Caco-2 (cell line): ENCODE measurements around the gene OR2A5. TPM values are rescaled to one million over a fixed set of nuclear protein-coding genes. Genes with fewer than 3 reads are reported as not detected.
"Not testable (repeated sequence)": the region's sequence is repeated elsewhere in the genome, so short reads cannot be mapped to it uniquely, and the experiment has no call there.

ENCODE experiments used
- BruUV-seq: library from RNA; stranded (reverse); fragments of 400-500 nt; replicated peaks from 2 replicates; lab custom pipeline; 2021; lab: Mats Ljungman, UMichigan
- CTCF ChIA-PET: fragments of 300-600 bp; sonication (Branson Sonifier 250); formaldehyde crosslinking; loops from one replicate; lab custom pipeline; 2022; ENCODE audit warnings: antibody characterized with exemption; lab: Charles Lee
- POLR2A ChIA-PET: fragments of 300-600 bp; sonication (Branson Sonifier 250); formaldehyde crosslinking; loops from one replicate; lab custom pipeline; 2022; ENCODE audit warnings: antibody characterized with exemption; lab: Charles Lee
- DNase-seq, 2 experiments: peaks; one replicate each; pipeline versions ENCODE4 v3.0.0 to v3.0.0-alpha.2; 2020 to 2022
- H3K27me3 ChIP-seq: replicated peaks from 2 replicates; pipeline ENCODE4 v1.6.0; 2011; ENCODE audit warnings: low read length; ENCODE audit not compliant: control insufficient read depth, insufficient read depth
- H3K36me3 ChIP-seq: 2 replicates; pipeline ENCODE4 v1.5.1; 2011; ENCODE audit warnings: low read length; ENCODE audit not compliant: control insufficient read depth, insufficient read depth
- H3K4me1 ChIP-seq: fragments of 250-450 bp; sonication (Bioruptor Pico); 2 replicates; pipeline ENCODE4 v1.5.1; 2020; ENCODE audit warnings: mild to moderate bottlenecking
- H3K4me3 ChIP-seq: 2 replicates; pipeline ENCODE4 v1.5.1; 2011; ENCODE audit warnings: low read depth, mild to moderate bottlenecking, control low read depth, low read length
- H3K9me3 ChIP-seq: fragments of 250-450 bp; sonication (Bioruptor Pico); 2 replicates; pipeline ENCODE4 v1.5.1; 2020; ENCODE audit warnings: mild to moderate bottlenecking, moderate library complexity
- H3K27ac Mint-ChIP-seq: one replicate; pipeline ENCODE4 v1.8.0; 2022; ENCODE audit warnings: mixed read lengths; ENCODE audit not compliant: unreplicated experiment
- H3K27me3 Mint-ChIP-seq: one replicate; pipeline ENCODE4 v1.8.0; 2022; ENCODE audit warnings: mixed read lengths; ENCODE audit not compliant: insufficient read depth, unreplicated experiment
- H3K36me3 Mint-ChIP-seq: one replicate; pipeline ENCODE4 v1.8.0; 2022; ENCODE audit warnings: mild to moderate bottlenecking, mixed read lengths; ENCODE audit not compliant: insufficient read depth, unreplicated experiment
- H3K4me1 Mint-ChIP-seq: one replicate; pipeline ENCODE4 v1.8.0; 2022; ENCODE audit warnings: low read depth, mixed read lengths; ENCODE audit not compliant: unreplicated experiment
- H3K4me3 Mint-ChIP-seq: one replicate; pipeline ENCODE4 v1.8.0; 2022; ENCODE audit warnings: mild to moderate bottlenecking, moderate library complexity, mixed read lengths; ENCODE audit not compliant: unreplicated experiment
- H3K9me3 Mint-ChIP-seq: one replicate; pipeline ENCODE4 v1.8.0; 2022; ENCODE audit warnings: mixed read lengths; ENCODE audit not compliant: unreplicated experiment
- intact Hi-C: fragments of 100-400 bp; cut with micrococcal nuclease; formaldehyde crosslinking; loops from one replicate; pipeline ENCODE4 v1.10.0; 2022; ENCODE audit not compliant: unreplicated experiment
- total RNA-seq: library from RNA; stranded (reverse); gene quantifications from 2 replicates; pipeline ENCODE4 v1.2.3, GENCODE V29; 2022
- TF ChIP-seq, protein P1 (sequence below), 2 experiments: fragments of 200-600 bp in 1 of 2; IDR thresholded peaks; 1 replicate in 1 of 2; 2 replicates in 1 of 2; pipeline versions ENCODE4 v1.5.1 to v1.8.0; 2011 to 2022; ENCODE audit warnings: antibody characterized with exemption in 1 of 2, control low read depth in 1 of 2, inconsistent platforms in 1 of 2, low read depth in 1 of 2, low read length in 1 of 2, mild to moderate bottlenecking in 1 of 2, moderate library complexity in 1 of 2; ENCODE audit not compliant: insufficient read depth in 1 of 2, severe bottlenecking in 1 of 2, unreplicated experiment in 1 of 2

Gene OR2A5
- total RNA-seq, 1 experiment from 2014 or later: not detected

DNA sequence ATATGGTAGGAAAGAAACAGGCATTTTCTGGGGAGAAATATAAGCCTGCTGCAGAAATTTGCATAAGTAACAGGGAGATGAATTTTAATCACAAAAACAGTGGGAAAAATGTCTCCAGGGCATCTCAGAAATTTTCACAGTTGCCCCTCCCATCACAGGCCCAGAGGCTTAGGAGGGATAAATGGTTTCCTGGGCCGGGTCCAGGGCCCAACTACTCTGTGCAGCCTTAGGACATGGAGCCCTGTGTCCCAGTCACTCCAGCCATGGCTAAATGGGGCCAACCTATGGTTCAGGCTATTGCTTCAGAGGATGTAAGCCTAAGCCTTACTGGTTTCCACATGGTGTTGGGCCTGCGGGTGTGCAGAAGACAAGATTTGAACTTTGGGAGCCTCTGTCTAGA is 39.4 kb upstream of the OR2A5 start:
- POLR2A ChIA-PET: no interaction called here
- BruUV-seq: no TSS peak
- Histone ChIP-seq H3K9me3 (peaks cover 30% of the 10 kb centered on the region), H3K36me3 (no peaks in the 10 kb centered on the region), H3K4me3 (no peak overlapping the region), H3K27me3 (no peaks in the 10 kb centered on the region), H3K4me1 (no peaks in the 10 kb centered on the region)
- Mint-ChIP-seq H3K4me1 (peaks cover 17% of the 10 kb centered on the region), H3K4me3 (no peak overlapping the region), H3K27ac (no peak overlapping the region), H3K9me3 (peaks cover 64% of the 10 kb centered on the region), H3K36me3 (peaks cover 5% of the 10 kb centered on the region), H3K27me3 (no peaks in the 10 kb centered on the region)
- TF ChIP-seq, protein P1, sequence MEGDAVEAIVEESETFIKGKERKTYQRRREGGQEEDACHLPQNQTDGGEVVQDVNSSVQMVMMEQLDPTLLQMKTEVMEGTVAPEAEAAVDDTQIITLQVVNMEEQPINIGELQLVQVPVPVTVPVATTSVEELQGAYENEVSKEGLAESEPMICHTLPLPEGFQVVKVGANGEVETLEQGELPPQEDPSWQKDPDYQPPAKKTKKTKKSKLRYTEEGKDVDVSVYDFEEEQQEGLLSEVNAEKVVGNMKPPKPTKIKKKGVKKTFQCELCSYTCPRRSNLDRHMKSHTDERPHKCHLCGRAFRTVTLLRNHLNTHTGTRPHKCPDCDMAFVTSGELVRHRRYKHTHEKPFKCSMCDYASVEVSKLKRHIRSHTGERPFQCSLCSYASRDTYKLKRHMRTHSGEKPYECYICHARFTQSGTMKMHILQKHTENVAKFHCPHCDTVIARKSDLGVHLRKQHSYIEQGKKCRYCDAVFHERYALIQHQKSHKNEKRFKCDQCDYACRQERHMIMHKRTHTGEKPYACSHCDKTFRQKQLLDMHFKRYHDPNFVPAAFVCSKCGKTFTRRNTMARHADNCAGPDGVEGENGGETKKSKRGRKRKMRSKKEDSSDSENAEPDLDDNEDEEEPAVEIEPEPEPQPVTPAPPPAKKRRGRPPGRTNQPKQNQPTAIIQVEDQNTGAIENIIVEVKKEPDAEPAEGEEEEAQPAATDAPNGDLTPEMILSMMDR (IDR thresholded peaks at IDR 0.05; ENCODE audit: insufficient read depth in 1 of 2, low read depth in 1 of 2, low read length in 1 of 2, severe bottlenecking in 1 of 2, unreplicated experiment in 1 of 2): no peak
- no peak for DNase-seq
- intact Hi-C loops: no loop called here
- CTCF ChIA-PET: no interaction called here

DNA sequence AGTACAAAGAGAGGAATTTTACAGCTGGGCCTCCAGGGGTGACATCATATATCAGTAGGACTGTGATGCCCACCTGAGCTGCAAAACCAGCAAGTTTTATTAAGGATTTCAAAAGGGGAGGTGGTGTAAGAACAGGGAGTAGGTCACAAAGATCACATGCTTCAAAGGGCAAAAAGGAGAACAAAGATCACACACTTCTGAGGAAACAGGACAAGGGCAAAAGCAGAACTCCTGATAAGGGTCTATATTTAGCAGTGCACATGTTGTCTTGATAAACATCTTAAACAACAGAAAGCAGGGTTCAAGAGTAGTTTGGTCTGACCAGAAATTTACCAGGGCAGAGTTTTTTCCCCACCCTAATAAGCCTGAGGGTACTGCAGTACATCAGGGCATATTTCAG is 38.7 kb upstream of the OR2A5 start:
- DNase-seq, H3K4me3 Mint-ChIP-seq, intact Hi-C loops, H3K27me3 ChIP-seq, H3K36me3 ChIP-seq, H3K27me3 Mint-ChIP-seq, CTCF ChIA-PET, POLR2A ChIA-PET, H3K27ac Mint-ChIP-seq, H3K4me1 ChIP-seq, BruUV-seq, H3K36me3 Mint-ChIP-seq, H3K4me3 ChIP-seq: not testable (repeated sequence)
- peaks cover 30% of the 10 kb centered on the region for H3K9me3 ChIP-seq
- H3K4me1 Mint-ChIP-seq: peaks cover 17% of the 10 kb centered on the region
- peaks cover 57% of the 10 kb centered on the region for H3K9me3 Mint-ChIP-seq

DNA sequence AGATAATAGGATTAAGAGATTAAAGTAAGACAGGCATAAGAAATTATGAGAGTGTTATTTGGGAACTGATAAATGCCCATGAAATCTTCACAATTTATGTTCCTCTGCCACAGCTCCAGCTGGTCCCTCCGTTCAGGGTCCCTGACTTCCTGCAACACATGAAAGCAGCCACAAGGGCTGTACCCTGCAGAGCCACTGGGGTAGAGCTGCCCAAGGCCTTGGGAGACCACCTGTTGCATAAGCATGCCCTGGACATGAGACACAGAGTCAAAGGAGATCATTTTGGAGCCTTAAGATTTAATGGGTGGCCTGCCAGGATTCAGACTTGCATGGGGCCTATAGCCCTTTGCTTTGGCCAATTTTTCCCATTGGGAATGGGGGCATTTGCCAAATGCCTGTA is 37.9 kb upstream of the OR2A5 start:
- peaks cover 30% of the 10 kb centered on the region for H3K9me3 ChIP-seq
- H3K4me1 ChIP-seq, BruUV-seq, H3K36me3 Mint-ChIP-seq, H3K4me3 Mint-ChIP-seq, intact Hi-C loops, H3K27me3 ChIP-seq, H3K4me3 ChIP-seq, CTCF ChIA-PET, H3K27ac Mint-ChIP-seq, H3K27me3 Mint-ChIP-seq, DNase-seq, POLR2A ChIA-PET, H3K36me3 ChIP-seq: not testable (repeated sequence)
- Mint-ChIP-seq H3K4me1 (peaks cover 12% of the 10 kb centered on the region), H3K9me3 (peaks cover 50% of the 10 kb centered on the region)

DNA sequence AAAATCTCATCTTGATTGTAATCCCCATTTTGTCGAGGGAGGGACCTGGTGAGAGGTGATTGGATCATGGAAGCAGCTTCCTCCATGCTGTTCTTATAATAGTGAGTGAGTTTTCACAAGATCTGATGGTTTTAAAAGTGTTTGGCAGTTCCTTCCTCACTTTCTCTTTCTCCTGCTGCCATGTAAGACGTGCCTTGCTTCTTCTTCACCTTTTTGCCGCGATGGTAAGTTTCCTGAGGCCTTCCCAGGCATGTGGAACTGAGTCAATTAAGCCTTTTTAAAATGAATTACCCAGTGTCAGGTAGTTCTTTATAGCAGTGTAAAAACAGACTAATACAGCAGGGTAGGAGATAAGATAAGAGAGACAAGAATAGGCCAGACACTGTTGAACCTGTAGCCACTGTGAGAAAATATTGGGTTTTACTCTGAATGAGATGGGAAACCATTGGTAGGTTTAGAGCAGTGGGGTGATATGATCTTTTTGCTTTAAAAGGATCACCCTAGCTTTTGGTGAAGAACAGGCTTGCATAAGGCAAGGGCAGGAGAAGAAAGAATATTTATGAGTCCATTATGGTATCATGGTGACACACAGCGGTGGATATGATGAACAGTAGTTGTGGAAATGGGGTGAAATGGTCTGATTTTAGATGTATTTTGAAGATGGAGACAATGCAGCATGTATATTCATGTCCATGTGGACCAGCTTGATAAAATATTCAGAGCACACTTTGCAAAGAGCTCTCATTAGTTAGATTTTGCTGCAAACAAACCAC is 37.1 kb upstream of the OR2A5 start:
- intact Hi-C loops: no loop called here
- no peaks in the 10 kb centered on the region for H3K36me3 ChIP-seq
- H3K27me3 ChIP-seq: no peaks in the 10 kb centered on the region
- H3K36me3 Mint-ChIP-seq: peaks cover 5% of the 10 kb centered on the region
- BruUV-seq: no TSS peak
- no peaks in the 10 kb centered on the region for H3K27me3 Mint-ChIP-seq
- H3K4me3 Mint-ChIP-seq: no peak overlapping the region
- TF ChIP-seq, protein P1 (IDR thresholded peaks at IDR 0.05; ENCODE audit: insufficient read depth in 1 of 2, low read depth in 1 of 2, low read length in 1 of 2, severe bottlenecking in 1 of 2, unreplicated experiment in 1 of 2): no peak
- peaks cover 30% of the 10 kb centered on the region for H3K9me3 ChIP-seq
- CTCF ChIA-PET: interaction anchor here (0.5 kb wide), 1 partner anchor 11 kb away, joined by 3 read pairs; no protein-coding TSS in a partner anchor
- peaks cover 48% of the 10 kb centered on the region for H3K9me3 Mint-ChIP-seq
- POLR2A ChIA-PET: no interaction called here
- H3K4me1 Mint-ChIP-seq: peaks cover 8% of the 10 kb centered on the region
- H3K27ac Mint-ChIP-seq: no peak overlapping the region
- no peaks in the 10 kb centered on the region for H3K4me1 ChIP-seq
- DNase-seq: no peak
- H3K4me3 ChIP-seq: no peak overlapping the region
